Epithelial cell of esophagus (primary cell): ENCODE results near the gene SYT2.
A peak's percentile ranks its signal among the peaks of the same experiment; 100 is the strongest.
"Not testable (repeated sequence)": the region's sequence is repeated elsewhere in the genome, so short reads cannot be mapped to it uniquely, and the experiment has no call there.

ENCODE experiments used
- DNase-seq: peaks from one replicate; pipeline ENCODE4 v3.0.0; 2010; ENCODE audit warnings: low read depth
- H3K4me3 ChIP-seq: 2 replicates; pipeline ENCODE4 v1.5.1; 2011; ENCODE audit warnings: mild to moderate bottlenecking, low read length, control low read depth
- TF ChIP-seq, protein P1 (sequence below): IDR thresholded peaks from 2 replicates; pipeline ENCODE4 v1.5.1; 2011; ENCODE audit warnings: low read depth, mild to moderate bottlenecking, low read length, control low read depth, inconsistent platforms; ENCODE audit not compliant: insufficient read depth; ENCODE audit errors: missing control alignments

SYT2 gene

DNA sequence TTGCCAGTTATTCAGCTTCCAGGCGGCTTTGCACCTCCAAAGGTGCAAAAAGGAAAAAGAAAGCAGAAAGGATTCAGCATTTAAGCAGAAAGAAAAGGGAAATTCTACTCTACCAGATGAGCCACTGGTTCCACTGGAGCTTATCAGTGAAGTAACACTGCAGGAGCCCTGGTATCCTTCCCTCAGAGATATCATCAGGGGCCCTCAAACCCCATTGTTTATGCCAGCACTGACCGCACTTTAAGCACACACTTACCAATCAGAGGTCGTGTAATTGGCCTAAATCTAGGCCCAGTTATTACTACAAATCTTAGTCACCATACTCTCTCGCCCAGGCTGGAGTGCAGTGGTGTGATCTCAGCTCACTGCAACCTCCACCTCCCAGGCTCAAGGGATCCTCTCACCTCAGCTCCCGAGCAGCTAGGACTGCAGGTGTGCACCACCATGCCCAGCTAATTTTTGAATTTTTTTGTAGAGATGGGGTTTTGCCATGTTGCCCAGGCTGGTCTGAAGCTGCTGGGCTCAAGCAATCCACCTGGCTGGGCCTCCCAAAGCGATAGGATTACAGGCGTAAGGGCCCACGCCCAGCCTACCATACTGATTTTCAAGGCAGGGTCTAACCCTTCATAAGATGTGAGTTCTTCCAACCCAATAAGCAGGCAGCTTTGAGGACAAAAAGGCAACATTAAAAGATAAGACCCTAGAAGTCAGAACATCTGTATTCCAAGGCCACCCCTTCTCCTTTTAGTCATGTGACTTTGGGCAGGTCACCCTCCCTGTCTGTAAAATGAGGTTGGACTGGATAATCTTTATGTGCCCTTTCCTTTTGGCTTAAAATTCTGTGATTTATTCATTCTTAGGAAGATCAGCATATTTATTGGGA is 125.3 kb downstream of the SYT2 start:
- DNase-seq: no peak
- H3K4me3 ChIP-seq: no peak overlapping the region
- TF ChIP-seq, protein P1, sequence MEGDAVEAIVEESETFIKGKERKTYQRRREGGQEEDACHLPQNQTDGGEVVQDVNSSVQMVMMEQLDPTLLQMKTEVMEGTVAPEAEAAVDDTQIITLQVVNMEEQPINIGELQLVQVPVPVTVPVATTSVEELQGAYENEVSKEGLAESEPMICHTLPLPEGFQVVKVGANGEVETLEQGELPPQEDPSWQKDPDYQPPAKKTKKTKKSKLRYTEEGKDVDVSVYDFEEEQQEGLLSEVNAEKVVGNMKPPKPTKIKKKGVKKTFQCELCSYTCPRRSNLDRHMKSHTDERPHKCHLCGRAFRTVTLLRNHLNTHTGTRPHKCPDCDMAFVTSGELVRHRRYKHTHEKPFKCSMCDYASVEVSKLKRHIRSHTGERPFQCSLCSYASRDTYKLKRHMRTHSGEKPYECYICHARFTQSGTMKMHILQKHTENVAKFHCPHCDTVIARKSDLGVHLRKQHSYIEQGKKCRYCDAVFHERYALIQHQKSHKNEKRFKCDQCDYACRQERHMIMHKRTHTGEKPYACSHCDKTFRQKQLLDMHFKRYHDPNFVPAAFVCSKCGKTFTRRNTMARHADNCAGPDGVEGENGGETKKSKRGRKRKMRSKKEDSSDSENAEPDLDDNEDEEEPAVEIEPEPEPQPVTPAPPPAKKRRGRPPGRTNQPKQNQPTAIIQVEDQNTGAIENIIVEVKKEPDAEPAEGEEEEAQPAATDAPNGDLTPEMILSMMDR: no peak

DNA sequence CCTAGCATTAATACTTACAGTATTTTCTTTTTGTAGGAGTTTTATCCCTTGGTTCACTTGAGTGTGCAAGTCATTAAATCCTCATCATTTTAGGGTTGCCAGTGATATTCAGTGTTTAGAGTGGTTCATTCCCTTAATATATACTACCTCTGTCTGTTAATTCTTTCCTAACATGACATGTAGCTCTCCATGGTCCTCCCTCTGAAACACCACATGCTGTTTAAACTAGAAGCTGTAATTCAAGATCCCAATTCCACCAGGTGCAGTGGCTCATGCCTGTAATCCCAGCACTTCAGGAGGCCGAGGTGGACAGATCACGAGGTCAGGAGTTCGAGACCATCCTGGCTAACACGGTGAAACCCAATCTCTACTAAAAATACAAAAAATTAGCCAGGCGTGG is 127.9 kb downstream of the SYT2 start:
- not testable (repeated sequence) for DNase-seq, H3K4me3 ChIP-seq

DNA sequence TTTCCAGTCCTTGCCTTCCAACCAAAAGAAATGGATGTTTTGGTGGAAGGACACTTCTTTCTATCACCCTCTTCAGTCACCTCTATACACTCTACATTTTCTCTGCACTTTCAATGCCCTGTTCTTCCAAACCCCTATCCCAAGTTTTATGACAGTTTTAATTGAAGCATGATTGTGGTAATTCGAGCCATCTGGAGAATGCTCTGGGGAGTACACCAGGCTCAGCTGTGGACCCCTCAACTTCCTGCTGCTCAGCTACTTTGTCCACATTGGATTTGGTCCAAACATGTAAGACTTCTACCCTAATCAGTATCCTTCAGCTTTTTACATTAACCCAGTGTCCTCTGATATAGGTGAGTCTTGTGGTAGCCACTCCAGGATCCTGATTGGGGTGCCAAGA is 129.6 kb downstream of the SYT2 start:
- DNase-seq: no peak
- TF ChIP-seq, protein P1: no peak
- no peak overlapping the region for H3K4me3 ChIP-seq

DNA sequence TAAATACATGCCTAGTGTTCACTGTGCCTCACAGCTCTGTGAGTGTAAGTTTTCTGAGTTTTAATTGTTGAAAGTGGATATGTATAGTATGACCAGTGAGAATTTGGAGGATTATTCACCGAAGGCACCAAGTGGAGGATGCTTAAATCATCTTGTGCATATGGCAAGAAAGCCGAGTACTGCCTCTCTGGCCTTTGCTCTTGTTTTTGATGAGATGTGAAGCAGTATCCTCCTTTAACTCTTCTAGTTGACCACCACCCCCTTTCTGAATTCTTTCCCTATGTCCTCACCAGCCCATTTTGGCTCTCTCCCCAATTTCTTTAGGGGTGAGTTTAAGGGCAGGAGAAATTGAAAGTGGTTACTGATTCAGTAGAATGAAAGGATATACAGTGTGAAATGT is 130.4 kb downstream of the SYT2 start:
- H3K4me3 ChIP-seq: no peak overlapping the region
- TF ChIP-seq, protein P1: no peak
- no peak for DNase-seq

DNA sequence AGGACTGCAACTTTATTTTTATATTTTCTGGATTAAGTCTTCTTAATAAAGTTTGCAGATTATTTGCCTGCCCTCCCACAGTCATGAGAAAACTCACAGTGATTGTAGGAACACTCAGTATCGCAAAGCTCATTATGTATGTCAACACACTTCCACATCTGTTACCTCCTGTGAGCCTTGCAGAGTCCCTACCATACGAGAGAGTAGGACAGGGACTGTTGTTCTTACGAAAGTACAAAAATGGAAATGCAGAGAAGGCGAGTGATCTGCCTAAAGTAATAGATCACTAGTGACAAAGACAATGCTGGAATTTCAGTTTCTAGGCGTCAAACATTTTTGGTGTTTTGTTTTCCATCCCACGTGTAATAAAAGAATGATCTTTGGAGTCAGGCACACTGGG is 131.7 kb downstream of the SYT2 start:
- no peak for DNase-seq
- H3K4me3 ChIP-seq: no peak overlapping the region
- TF ChIP-seq, protein P1: no peak

DNA sequence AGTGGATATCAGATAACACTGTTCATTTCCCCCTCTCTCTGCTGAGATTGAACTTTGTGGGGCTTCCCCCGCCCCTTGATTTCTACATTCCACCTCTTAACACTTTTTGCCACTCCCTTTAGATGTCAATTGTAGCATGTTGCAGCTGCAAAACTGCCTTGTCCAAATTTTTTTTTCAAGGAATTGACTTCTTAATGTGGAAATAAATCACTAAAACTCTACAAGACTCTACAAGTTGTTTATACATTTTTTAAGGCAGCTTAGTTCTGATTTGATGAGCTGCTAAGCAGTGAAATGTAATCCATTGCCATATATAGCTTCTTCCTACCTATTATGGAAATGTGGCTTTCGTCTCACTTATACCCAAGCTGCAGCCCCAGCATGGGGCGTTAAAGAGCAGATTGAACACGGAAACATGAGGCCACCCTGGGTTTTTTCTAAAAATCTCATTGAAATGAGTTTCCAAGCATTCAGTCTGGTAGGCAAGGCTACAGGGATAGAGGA is 132.2 kb downstream of the SYT2 start:
- no peak overlapping the region for H3K4me3 ChIP-seq
- DNase-seq: peak; percentile 68
- TF ChIP-seq, protein P1: no peak

DNA sequence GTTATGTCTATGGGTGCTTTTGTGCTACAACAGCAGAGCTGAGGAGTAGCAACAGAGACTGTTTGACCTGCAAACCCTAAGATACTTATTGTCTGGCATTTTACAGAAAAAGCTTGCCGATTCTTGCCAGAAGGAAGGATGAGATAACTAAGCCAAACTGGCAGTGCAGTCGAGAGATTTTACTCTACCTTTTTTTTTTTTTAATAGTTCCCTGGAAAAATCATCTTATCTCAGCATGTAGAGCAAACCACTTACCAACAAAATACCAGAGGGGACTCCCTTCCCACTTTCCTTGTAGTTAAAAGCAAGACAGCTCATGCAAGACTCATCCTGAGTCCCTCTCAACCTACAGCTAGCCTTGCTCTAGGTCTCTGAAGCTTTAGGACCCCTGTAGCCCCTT is 132.9 kb downstream of the SYT2 start:
- DNase-seq: peak; percentile 40
- H3K4me3 ChIP-seq: no peak overlapping the region
- TF ChIP-seq, protein P1: no peak
